ENCODE results near the gene PUS1.

DNA sequence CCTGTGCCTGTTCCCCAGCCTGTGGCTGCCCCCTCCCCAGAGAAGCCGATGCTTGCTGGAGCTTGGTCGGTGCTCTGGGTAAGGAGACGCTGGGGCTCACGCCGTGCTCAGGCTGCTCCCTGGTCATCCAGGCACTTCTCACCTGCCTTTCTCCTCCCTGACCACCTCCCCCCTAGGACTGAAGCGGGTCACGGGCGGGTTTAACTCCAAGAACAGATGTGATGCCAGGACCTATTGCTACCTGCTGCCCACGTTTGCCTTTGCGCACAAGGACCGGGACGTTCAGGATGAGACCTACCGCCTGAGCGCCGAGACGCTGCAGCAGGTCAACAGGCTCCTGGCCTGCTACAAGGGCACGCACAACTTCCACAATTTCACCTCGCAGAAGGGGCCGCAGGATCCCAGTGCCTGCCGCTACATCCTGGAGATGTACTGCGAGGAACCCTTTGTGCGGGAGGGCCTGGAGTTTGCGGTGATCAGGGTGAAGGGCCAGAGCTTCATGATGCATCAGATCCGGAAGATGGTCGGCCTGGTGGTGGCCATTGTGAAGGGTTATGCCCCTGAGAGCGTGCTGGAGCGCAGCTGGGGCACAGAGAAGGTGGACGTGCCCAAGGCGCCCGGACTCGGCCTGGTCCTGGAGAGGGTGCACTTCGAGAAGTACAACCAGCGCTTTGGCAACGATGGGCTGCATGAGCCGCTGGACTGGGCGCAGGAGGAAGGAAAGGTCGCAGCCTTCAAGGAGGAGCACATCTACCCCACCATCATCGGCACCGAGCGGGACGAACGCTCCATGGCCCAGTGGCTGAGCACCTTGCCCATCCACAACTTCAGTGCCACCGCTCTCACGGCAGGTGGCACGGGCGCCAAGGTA, 12.3 kb downstream of the PUS1 start:
- TF ChIP-seq, protein P1, sequence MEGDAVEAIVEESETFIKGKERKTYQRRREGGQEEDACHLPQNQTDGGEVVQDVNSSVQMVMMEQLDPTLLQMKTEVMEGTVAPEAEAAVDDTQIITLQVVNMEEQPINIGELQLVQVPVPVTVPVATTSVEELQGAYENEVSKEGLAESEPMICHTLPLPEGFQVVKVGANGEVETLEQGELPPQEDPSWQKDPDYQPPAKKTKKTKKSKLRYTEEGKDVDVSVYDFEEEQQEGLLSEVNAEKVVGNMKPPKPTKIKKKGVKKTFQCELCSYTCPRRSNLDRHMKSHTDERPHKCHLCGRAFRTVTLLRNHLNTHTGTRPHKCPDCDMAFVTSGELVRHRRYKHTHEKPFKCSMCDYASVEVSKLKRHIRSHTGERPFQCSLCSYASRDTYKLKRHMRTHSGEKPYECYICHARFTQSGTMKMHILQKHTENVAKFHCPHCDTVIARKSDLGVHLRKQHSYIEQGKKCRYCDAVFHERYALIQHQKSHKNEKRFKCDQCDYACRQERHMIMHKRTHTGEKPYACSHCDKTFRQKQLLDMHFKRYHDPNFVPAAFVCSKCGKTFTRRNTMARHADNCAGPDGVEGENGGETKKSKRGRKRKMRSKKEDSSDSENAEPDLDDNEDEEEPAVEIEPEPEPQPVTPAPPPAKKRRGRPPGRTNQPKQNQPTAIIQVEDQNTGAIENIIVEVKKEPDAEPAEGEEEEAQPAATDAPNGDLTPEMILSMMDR (IDR thresholded peaks at IDR 0.05) = no peak
- TF ChIP-seq POLR2A (IDR thresholded peaks at IDR 0.05) = no peak
